Thyroid gland (tissue), 4 donors: ENCODE measurements around the gene HIVEP1.

Experiments used
- CTCF ChIP-seq, 6 experiments: fragments of 200-600 bp in 3 of 6; fragments of 450-650 bp in 3 of 6; sonication (generic) in 3 of 6; IDR thresholded peaks; one replicate each; pipeline ENCODE4 v1.5.1; 2016 to 2019; ENCODE audit warnings: antibody characterized with exemption in 6 of 6, mild to moderate bottlenecking in 2 of 6, inconsistent platforms in 1 of 6, moderate library complexity in 1 of 6
- POLR2A ChIP-seq, 2 donors: fragments of 450-650 bp; IDR thresholded peaks; one replicate each; pipeline ENCODE4 v1.6.1; 2017; ENCODE audit warnings: antibody characterized with exemption in 2 of 2, mild to moderate bottlenecking in 2 of 2, moderate library complexity in 1 of 2

GRCh38 chr6:12083763-12084162 lies 71.7 kb downstream of the HIVEP1 start:
- no peak for TF ChIP-seq CTCF (IDR thresholded peaks at IDR 0.05)
- no peak for TF ChIP-seq POLR2A (IDR thresholded peaks at IDR 0.05)
